ENCODE data around the gene ERO1B.
"Not testable (repeated sequence)": the region's sequence is repeated elsewhere in the genome, so short reads cannot be mapped to it uniquely, and the experiment has no call there.

ERO1B gene

GRCh38 chr1:236200925-236201324, 80.8 kb downstream of the ERO1B start:
- H3K27ac ChIP-seq (ENCODE audit: low read length) = no peak overlapping the region
- no peak overlapping the region for H3K4me3 ChIP-seq (ENCODE audit: low read length in 2 of 2)
- peaks cover 5 to 19% of the 10 kb centered on the region in 2 donors for H3K9me3 ChIP-seq (ENCODE audit: control insufficient read depth in 2 of 2, low read length in 2 of 2)
- H3K9ac ChIP-seq (ENCODE audit: low read length in 2 of 2) = no peak overlapping the region
- no peaks in the 10 kb centered on the region for H3K4me1 ChIP-seq (ENCODE audit: control insufficient read depth, insufficient read depth, low read length)
- peaks cover 4 to 7% of the 10 kb centered on the region in 2 donors for H3K36me3 ChIP-seq (ENCODE audit: control insufficient read depth in 2 of 2, insufficient read depth in 2 of 2, low read length in 2 of 2)
- no peaks in the 10 kb centered on the region for H3K27me3 ChIP-seq (ENCODE audit: control insufficient read depth in 1 of 2, insufficient read depth in 2 of 2, low read length in 2 of 2)

GRCh38 chr1:236193184-236193583, 88.6 kb downstream of the ERO1B start:
- H3K36me3 ChIP-seq (ENCODE audit: control insufficient read depth in 2 of 2, insufficient read depth in 2 of 2, low read length in 2 of 2) = no peaks in the 10 kb centered on the region
- H3K9me3 ChIP-seq (ENCODE audit: control insufficient read depth in 2 of 2, low read length in 2 of 2) = peaks cover 0 to 9% of the 10 kb centered on the region in 2 donors
- no peak overlapping the region for H3K9ac ChIP-seq (ENCODE audit: low read length in 2 of 2)
- H3K4me3 ChIP-seq (ENCODE audit: low read length in 2 of 2) = no peak overlapping the region
- no peaks in the 10 kb centered on the region for H3K4me1 ChIP-seq (ENCODE audit: control insufficient read depth, insufficient read depth, low read length)
- H3K27ac ChIP-seq (ENCODE audit: low read length) = no peak overlapping the region
- no peaks in the 10 kb centered on the region for H3K27me3 ChIP-seq (ENCODE audit: control insufficient read depth in 1 of 2, insufficient read depth in 2 of 2, low read length in 2 of 2)

GRCh38 chr1:236188084-236188483, 93.7 kb downstream of the ERO1B start:
- H3K4me3 ChIP-seq (ENCODE audit: low read length in 2 of 2); H3K36me3 ChIP-seq (ENCODE audit: control insufficient read depth in 2 of 2, insufficient read depth in 2 of 2, low read length in 2 of 2); H3K9ac ChIP-seq (ENCODE audit: low read length in 2 of 2); H3K4me1 ChIP-seq (ENCODE audit: control insufficient read depth, insufficient read depth, low read length); H3K27me3 ChIP-seq (ENCODE audit: control insufficient read depth in 1 of 2, insufficient read depth in 2 of 2, low read length in 2 of 2); H3K9me3 ChIP-seq (ENCODE audit: control insufficient read depth in 2 of 2, low read length in 2 of 2); H3K27ac ChIP-seq (ENCODE audit: low read length): not testable (repeated sequence)

GRCh38 chr1:236186471-236186870, 95.3 kb downstream of the ERO1B start:
- not testable (repeated sequence) for H3K9me3 ChIP-seq (ENCODE audit: control insufficient read depth in 2 of 2, low read length in 2 of 2); H3K9ac ChIP-seq (ENCODE audit: low read length in 2 of 2); H3K27ac ChIP-seq (ENCODE audit: low read length); H3K4me3 ChIP-seq (ENCODE audit: low read length in 2 of 2); H3K27me3 ChIP-seq (ENCODE audit: control insufficient read depth in 1 of 2, insufficient read depth in 2 of 2, low read length in 2 of 2); H3K4me1 ChIP-seq (ENCODE audit: control insufficient read depth, insufficient read depth, low read length); H3K36me3 ChIP-seq (ENCODE audit: control insufficient read depth in 2 of 2, insufficient read depth in 2 of 2, low read length in 2 of 2)

- Histone ChIP-seq H3K27me3 (ENCODE audit: control insufficient read depth in 1 of 2, insufficient read depth in 2 of 2, low read length in 2 of 2) (no peaks in the 10 kb centered on the region), H3K9ac (ENCODE audit: low read length in 2 of 2) (no peak overlapping the region), H3K27ac (ENCODE audit: low read length) (no peak overlapping the region), H3K4me1 (ENCODE audit: control insufficient read depth, insufficient read depth, low read length) (no peaks in the 10 kb centered on the region), H3K4me3 (ENCODE audit: low read length in 2 of 2) (no peak overlapping the region), H3K9me3 (ENCODE audit: control insufficient read depth in 2 of 2, low read length in 2 of 2) (no peaks in the 10 kb centered on the region), H3K36me3 (ENCODE audit: control insufficient read depth in 2 of 2, insufficient read depth in 2 of 2, low read length in 2 of 2) (no peaks in the 10 kb centered on the region)
These were observed 96.1 kb downstream of the ERO1B start for GRCh38 chr1:236185687-236186086.

- Histone ChIP-seq H3K9ac (ENCODE audit: low read length in 2 of 2) (no peak overlapping the region), H3K36me3 (ENCODE audit: control insufficient read depth in 2 of 2, insufficient read depth in 2 of 2, low read length in 2 of 2) (peaks cover 0 to 3% of the 10 kb centered on the region in 2 donors), H3K27me3 (ENCODE audit: control insufficient read depth in 1 of 2, insufficient read depth in 2 of 2, low read length in 2 of 2) (no peaks in the 10 kb centered on the region)
These were observed 100.7 kb downstream of the ERO1B start for GRCh38 chr1:236181059-236181458.

GRCh38 chr1:236179634-236180033, 102.1 kb downstream of the ERO1B start:
- peaks cover 0 to 3% of the 10 kb centered on the region in 2 donors for H3K36me3 ChIP-seq (ENCODE audit: control insufficient read depth in 2 of 2, insufficient read depth in 2 of 2, low read length in 2 of 2)
- no peaks in the 10 kb centered on the region for H3K27me3 ChIP-seq (ENCODE audit: control insufficient read depth in 1 of 2, insufficient read depth in 2 of 2, low read length in 2 of 2)
- H3K4me3 ChIP-seq (ENCODE audit: low read length in 2 of 2) = no peak overlapping the region
- H3K27ac ChIP-seq (ENCODE audit: low read length) = no peak overlapping the region
- H3K4me1 ChIP-seq (ENCODE audit: control insufficient read depth, insufficient read depth, low read length) = no peaks in the 10 kb centered on the region
- no peaks in the 10 kb centered on the region for H3K9me3 ChIP-seq (ENCODE audit: control insufficient read depth in 2 of 2, low read length in 2 of 2)
- H3K9ac ChIP-seq (ENCODE audit: low read length in 2 of 2) = no peak overlapping the region

More at GRCh38 chr1:236181059-236181458, 100.7 kb downstream of the ERO1B start:
- Histone ChIP-seq H3K27ac (ENCODE audit: low read length) (no peak overlapping the region), H3K4me3 (ENCODE audit: low read length in 2 of 2) (no peak overlapping the region), H3K4me1 (ENCODE audit: control insufficient read depth, insufficient read depth, low read length) (no peaks in the 10 kb centered on the region), H3K9me3 (ENCODE audit: control insufficient read depth in 2 of 2, low read length in 2 of 2) (no peaks in the 10 kb centered on the region)

GRCh38 chr1:236176337-236177336, 105.1 kb downstream of the ERO1B start:
- H3K4me1 ChIP-seq (ENCODE audit: control insufficient read depth, insufficient read depth, low read length) = no peaks in the 10 kb centered on the region
- H3K9ac ChIP-seq (ENCODE audit: low read length in 2 of 2) = no peak overlapping the region
- H3K36me3 ChIP-seq (ENCODE audit: control insufficient read depth in 2 of 2, insufficient read depth in 2 of 2, low read length in 2 of 2) = peaks cover 0 to 3% of the 10 kb centered on the region in 2 donors
- no peak overlapping the region for H3K27ac ChIP-seq (ENCODE audit: low read length)
- no peaks in the 10 kb centered on the region for H3K9me3 ChIP-seq (ENCODE audit: control insufficient read depth in 2 of 2, low read length in 2 of 2)
- H3K27me3 ChIP-seq (ENCODE audit: control insufficient read depth in 1 of 2, insufficient read depth in 2 of 2, low read length in 2 of 2) = no peaks in the 10 kb centered on the region
- no peak overlapping the region for H3K4me3 ChIP-seq (ENCODE audit: low read length in 2 of 2)

- Histone ChIP-seq H3K27ac (ENCODE audit: low read length) (no peak overlapping the region), H3K4me1 (ENCODE audit: control insufficient read depth, insufficient read depth, low read length) (no peaks in the 10 kb centered on the region), H3K4me3 (ENCODE audit: low read length in 2 of 2) (no peak overlapping the region), H3K27me3 (ENCODE audit: control insufficient read depth in 1 of 2, insufficient read depth in 2 of 2, low read length in 2 of 2) (no peaks in the 10 kb centered on the region), H3K9ac (ENCODE audit: low read length in 2 of 2) (no peak overlapping the region), H3K36me3 (ENCODE audit: control insufficient read depth in 2 of 2, insufficient read depth in 2 of 2, low read length in 2 of 2) (peaks cover 0 to 3% of the 10 kb centered on the region in 2 donors), H3K9me3 (ENCODE audit: control insufficient read depth in 2 of 2, low read length in 2 of 2) (no peaks in the 10 kb centered on the region)
These were observed 106.0 kb downstream of the ERO1B start for GRCh38 chr1:236175642-236176336.

GRCh38 chr1:236173174-236173767, 108.5 kb downstream of the ERO1B start:
- no peaks in the 10 kb centered on the region for H3K27me3 ChIP-seq (ENCODE audit: control insufficient read depth in 1 of 2, insufficient read depth in 2 of 2, low read length in 2 of 2)
- H3K4me1 ChIP-seq (ENCODE audit: control insufficient read depth, insufficient read depth, low read length) = no peaks in the 10 kb centered on the region
- no peak overlapping the region for H3K9ac ChIP-seq (ENCODE audit: low read length in 2 of 2)
- H3K4me3 ChIP-seq (ENCODE audit: low read length in 2 of 2) = no peak overlapping the region
- H3K36me3 ChIP-seq (ENCODE audit: control insufficient read depth in 2 of 2, insufficient read depth in 2 of 2, low read length in 2 of 2) = peaks cover 0 to 2% of the 10 kb centered on the region in 2 donors
- H3K27ac ChIP-seq (ENCODE audit: low read length) = no peak overlapping the region
- H3K9me3 ChIP-seq (ENCODE audit: control insufficient read depth in 2 of 2, low read length in 2 of 2) = no peaks in the 10 kb centered on the region
